GM13976 (cell line): ENCODE data around the gene NWD2.
A peak's percentile ranks its signal among the peaks of the same experiment; 100 is the strongest.

Source experiments
- DNase-seq: peaks from one replicate; pipeline ENCODE4 v3.0.0; 2012; ENCODE audit warnings: low spot score
- in situ Hi-C: fragments of 300-500 bp; cut with MboI; formaldehyde crosslinking; loops from one replicate; pipeline ENCODE4 v1.12.0; 2022; ENCODE audit warnings: low sequenced_read_pairs, mixed read lengths, inconsistent platforms; ENCODE audit not compliant: unreplicated experiment
- TF ChIP-seq, protein P1 (sequence below): IDR thresholded peaks from 2 replicates; pipeline ENCODE4 v1.5.1; 2012; ENCODE audit warnings: borderline replicate concordance, mild to moderate bottlenecking; ENCODE audit not compliant: insufficient read depth; ENCODE audit errors: extremely low read depth, missing control alignments, control extremely low read depth

NWD2 gene

DNA sequence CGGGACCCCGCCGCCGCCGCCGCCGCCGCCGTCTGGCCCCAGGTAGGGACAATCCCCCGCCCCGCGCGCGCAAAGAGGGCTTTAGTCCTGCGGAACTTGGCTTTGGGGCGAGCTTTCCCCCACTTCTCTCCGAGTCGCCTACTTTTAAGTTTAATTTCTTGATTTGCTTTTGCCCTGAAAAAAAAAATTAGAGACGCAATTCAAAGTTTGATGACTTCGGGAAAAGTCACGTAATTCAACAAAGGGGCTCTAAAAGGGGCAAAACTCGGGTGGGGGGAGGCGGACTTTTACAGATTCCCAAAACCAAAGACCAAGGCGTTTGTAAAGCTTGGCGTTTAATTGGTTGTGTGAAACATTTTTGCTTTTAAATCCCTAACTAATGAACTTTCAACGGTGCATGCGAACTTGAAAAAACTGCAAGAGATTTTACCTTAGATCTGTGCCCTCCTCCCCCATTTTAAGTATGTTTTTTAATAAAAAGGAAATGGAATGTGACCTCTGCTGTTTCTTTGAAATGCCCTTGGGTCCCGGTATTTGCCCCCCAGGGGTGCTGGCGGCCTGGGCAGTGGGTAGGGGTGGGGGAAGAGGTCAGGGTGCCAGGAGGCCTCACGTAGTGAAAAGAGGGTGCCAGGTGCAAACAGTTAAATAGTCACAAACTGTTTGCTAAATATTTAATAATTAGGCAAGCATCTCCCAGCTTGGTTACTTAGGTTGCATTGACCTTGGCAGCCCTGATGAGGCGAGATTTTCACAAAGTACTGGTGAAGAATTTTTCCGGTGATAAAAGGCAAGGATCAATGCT is 209.7 kb downstream of the NWD2 start:
- TF ChIP-seq, protein P1, sequence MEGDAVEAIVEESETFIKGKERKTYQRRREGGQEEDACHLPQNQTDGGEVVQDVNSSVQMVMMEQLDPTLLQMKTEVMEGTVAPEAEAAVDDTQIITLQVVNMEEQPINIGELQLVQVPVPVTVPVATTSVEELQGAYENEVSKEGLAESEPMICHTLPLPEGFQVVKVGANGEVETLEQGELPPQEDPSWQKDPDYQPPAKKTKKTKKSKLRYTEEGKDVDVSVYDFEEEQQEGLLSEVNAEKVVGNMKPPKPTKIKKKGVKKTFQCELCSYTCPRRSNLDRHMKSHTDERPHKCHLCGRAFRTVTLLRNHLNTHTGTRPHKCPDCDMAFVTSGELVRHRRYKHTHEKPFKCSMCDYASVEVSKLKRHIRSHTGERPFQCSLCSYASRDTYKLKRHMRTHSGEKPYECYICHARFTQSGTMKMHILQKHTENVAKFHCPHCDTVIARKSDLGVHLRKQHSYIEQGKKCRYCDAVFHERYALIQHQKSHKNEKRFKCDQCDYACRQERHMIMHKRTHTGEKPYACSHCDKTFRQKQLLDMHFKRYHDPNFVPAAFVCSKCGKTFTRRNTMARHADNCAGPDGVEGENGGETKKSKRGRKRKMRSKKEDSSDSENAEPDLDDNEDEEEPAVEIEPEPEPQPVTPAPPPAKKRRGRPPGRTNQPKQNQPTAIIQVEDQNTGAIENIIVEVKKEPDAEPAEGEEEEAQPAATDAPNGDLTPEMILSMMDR, result no peak
- in situ Hi-C loops, result loop anchor here (10.0 to 25.0 kb wide), 2 partner anchors 111 to 333 kb away; no protein-coding TSS in a partner anchor
- DNase-seq, result peak; percentile 14

DNA sequence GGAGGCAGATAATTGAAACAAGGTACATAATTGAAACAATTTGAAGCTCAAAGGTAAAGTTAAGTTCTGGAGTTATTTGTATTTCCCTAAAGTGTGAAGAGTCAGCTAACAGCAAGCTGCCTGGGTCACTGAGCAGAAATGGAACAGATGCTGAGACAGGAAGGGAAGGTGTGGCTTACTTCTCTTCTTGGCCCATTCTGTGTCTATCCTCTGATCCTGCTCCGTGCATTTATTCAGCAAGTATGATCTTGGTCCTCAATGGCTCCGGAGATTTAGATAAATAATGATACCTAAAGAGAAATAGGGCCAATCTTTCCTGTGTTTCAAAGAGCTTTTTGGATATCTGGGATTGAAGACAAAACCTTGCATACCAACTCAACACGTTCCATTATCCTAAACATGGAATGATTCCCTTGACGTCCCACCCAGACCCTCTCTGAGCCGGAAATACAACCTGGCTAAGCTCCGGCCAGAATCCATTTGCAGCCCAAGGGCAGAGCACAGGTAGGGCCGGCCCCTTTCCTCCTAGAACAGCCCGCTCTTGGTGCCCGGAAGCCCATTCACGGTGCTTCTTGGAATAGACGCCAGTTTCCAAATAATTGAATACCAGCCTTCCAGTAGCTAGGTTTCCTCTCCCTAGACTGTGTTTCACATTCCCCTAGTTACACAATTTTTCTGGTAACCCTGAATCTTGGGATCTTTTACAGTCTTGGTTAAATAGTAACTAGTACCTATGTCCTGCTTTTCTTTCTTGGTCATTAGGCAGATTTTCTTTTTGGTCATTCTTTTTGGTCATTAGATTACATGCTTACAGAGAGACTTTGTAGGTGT is 211.0 kb downstream of the NWD2 start:
- no peak for DNase-seq
- TF ChIP-seq, protein P1, result no peak
- in situ Hi-C loops, result loop anchor here (10.0 to 25.0 kb wide), 2 partner anchors 109 to 332 kb away; no protein-coding TSS in a partner anchor

DNA sequence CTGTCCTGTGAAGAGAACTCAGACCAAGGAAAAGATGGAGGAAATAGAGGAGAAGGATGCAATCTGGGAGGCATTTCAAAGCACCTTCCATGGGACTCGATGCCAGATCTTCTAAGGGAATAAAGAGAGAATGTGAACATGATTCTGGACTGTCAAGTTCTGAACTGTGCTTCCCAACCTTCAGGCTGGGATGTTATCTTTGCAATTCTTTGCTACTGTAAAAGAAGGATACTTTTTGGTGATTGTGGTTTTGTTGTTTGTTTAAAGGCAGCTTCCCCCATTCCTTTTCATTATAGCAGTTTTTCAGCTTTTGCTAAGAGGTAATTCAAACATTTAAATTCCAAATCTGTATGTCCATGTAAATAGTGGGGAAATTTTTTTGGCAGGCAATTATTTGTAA is 217.3 kb downstream of the NWD2 start:
- no peak for DNase-seq
- in situ Hi-C loops, result loop anchor here (25.0 kb wide), 1 partner anchor 326 kb away; no protein-coding TSS in a partner anchor
- TF ChIP-seq, protein P1, result no peak

DNA sequence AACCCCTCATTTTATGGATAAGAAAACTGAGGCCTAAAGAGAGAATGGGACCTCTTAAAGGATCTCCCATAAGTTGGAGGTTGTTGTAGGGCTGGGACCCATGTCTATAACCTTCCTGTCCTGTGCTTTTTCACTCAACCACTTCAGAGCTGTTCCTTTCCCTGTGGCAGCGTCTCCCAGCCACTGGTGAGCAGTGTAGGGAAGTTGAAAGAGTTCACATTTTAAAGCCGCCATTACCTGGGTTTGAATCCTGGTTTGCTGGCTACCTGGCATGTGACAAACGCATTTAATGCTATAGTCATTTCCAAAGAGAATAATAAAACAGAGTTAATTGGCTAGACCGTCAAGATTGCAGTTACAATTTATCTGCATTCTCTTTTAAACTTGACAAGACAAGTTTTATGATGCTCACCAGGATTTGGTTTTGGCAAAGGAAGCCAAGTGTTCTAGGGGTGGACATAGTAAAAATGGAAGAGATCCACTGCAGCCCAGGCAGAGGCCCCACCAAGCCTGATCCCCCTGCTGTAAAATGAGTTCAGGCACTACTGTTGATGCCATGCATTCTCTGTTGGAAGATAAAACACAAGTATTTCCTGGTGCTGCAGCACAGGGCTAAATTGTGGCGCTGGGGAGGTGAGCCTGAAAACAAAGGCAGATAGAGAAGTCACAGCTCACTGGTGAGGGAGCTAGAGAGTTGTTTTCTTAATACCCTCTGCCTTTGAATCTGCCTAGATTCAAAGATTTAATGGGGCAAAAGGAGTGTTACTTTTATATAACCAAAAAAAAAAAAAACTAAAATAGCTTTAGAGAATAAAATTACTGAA is 218.7 kb downstream of the NWD2 start:
- TF ChIP-seq, protein P1, result no peak
- no peak for DNase-seq
- in situ Hi-C loops, result loop anchor here (25.0 kb wide), 1 partner anchor 324 kb away; no protein-coding TSS in a partner anchor

DNA sequence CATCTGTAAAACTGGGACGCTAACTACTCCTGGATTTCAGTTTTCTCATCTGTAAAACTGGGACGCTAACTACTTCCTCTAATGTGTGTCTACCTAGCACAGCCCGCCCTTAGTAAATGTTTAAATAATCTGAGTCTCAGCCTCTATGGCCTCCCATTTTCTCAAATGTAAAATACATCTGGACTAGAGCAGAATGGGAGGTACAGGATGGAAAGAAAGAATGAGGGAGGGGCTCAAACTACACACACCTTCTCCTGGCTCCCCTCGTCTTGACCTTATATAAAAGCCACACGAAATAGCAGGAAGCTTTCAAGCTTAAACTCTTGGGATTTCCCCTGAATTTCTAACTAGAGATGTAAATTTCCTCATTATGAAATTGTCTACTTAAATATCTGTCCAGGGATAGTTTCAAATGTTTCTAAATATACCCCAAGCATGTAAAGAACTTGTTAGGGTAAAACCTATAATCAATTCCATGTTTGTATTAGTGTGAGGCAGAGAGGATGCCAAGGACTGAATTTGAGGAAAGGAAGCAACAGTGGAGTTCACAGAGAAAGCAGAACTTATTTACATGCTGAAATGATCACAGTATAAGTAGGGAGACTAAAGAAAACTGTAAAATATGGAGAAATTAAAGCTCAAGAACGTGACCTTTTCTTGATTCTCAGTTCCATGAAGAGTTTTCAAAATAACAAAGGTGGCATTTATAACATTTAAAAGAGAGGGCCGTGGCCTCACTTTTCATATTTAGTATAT is 220.0 kb downstream of the NWD2 start:
- in situ Hi-C loops, result loop anchor here (25.0 kb wide), 1 partner anchor 323 kb away; no protein-coding TSS in a partner anchor
- DNase-seq, result no peak

More for the DNA sequence above, 220.0 kb downstream of the NWD2 start:
- TF ChIP-seq, protein P1, result no peak
